SH-SY5Y (cell line): ENCODE data around the gene DLG2.

ENCODE experiments used
- GATA2 ChIP-seq: IDR thresholded peaks from 2 replicates; pipeline ENCODE4 v1.6.1; 2011; ENCODE audit warnings: mild to moderate bottlenecking, low read depth, low read length
- GATA3 ChIP-seq: IDR thresholded peaks from 2 replicates; pipeline ENCODE4 v1.6.1; 2011; ENCODE audit warnings: low read depth, mild to moderate bottlenecking, low read length, moderate library complexity

DLG2 gene

DNA sequence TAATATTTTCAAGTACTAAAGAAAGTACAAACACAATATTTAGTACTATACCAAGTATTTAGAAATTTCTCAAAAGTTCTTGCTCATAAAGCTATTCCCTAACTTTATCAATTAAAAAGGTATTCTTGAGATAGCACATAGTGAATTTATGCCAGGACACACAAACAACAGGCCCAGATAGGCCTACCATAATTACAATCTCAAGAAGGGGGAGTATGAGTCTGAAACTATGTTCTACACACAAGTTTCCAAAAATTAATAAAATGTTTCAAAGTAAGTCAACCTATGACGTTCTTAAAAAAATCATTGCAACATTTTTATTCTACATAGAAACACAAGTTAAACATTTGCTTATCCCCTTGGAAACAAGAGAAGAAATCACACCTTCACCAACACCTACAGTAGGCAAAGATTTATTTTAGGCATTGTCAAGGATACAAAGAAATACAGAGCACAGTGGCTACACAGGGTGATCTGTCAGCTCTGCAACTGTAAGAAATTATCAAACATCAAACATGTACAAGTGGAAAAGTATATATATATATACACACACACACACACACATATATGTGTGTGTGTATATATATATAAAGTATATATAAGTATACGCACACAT is 1497.1 kb downstream of the DLG2 start:
- TF ChIP-seq GATA3, result no peak

DNA sequence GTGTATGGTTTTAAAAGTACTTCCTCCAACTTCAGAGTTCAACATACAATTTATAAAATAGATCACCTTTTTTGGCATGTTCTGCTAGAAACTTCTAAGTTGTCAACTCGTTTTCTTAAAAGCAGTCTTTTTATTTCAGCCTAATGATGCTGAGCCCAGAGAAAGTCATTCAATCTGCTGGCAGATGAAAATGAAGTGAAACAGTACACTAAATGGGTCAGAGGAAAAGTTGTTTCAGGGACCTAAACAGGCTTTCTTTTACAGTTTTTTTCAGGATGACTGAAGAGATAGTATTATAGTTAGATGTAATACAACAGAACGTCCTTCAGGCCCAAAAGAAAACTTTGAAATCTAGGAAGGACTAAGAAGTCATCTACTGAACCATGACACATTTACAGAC is 1498.3 kb downstream of the DLG2 start:
- TF ChIP-seq GATA3, result no peak
- no peak for TF ChIP-seq GATA2

GRCh38 chr11:84117394-84117793 is 1509.8 kb downstream of the DLG2 start:
- no peak for TF ChIP-seq GATA2
- no peak for TF ChIP-seq GATA3

DNA sequence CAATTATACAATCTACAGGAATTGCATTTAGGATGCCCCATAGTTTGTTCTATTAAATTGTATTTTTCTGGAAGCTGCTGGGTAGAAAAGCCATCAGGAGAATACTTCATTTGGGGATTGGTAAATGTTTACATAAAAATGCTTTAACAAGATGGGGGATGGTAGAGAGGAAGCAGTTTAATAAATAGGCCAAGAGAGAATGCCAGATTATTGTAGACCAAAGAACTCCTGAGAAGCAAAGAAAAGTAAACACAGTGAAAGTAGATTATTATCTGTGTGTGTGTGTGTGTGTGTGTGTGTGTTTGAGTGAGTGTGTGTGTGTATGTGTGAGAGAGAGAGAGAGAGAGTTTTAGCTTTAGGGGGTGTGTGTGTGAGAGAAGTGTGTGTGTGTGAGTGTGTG is 1520.6 kb downstream of the DLG2 start:
- TF ChIP-seq GATA2 (no peak), GATA3 (no peak)

DNA sequence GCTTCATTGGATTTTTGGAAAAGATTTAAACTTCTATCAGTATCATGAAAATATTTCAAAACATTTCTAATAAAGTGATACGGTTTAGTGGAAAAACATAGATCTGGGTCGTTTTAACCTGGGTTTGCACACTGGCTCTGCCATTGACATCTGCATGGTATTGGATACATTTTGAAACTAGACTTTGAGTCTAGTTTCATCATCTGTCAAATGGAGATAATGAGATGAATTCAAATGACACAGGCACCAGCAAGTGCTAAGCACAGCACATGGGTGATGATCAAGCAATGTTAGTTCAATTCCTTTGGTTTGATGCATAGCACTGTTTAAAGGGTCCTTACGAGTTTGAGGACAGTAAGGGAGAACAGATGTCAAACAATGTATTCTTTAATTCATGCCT is 1522.0 kb downstream of the DLG2 start:
- no peak for TF ChIP-seq GATA2
- no peak for TF ChIP-seq GATA3

DNA sequence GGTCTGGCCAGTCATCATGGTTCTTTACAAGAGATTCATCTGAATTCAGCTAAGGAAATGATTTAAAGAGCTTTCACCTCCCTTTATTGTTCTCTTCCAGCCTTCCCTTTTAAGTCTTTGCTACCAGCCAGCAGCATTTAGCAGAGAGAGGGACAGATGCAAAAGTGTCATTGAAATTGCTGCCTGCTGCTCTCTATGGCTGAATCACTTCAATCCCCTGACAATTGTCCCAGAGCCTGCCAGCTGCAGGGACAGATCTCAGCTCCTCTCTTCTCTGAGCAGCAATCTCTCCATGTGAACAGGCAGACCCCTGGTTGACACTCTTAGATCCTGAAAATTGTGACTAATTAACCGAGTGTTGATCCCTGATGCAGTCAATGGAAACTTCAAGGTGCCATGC is 1524.0 kb downstream of the DLG2 start:
- no peak for TF ChIP-seq GATA3
- no peak for TF ChIP-seq GATA2

DNA sequence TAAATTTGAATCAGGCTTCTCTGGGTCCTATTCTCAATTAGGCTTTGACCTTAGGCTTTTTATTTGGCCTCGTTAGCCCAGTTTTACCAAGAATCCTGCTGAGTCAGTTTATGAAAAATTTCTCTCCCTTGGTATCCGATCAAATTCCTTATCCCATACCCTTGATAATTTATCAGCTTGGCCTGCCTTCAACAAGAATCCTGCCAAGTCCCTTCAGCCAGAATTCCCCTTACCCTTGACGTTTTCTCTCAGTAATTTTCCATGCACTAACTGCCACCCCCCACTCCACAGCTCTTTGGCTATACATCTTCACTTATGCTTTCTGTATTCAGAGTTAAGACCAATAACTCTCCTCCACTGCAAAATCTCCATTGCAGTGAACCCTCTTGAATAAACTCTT is 1530.0 kb downstream of the DLG2 start:
- TF ChIP-seq GATA2, result no peak
- TF ChIP-seq GATA3, result no peak

GRCh38 chr11:84091212-84091986 is 1535.7 kb downstream of the DLG2 start:
- TF ChIP-seq GATA2, result no peak
- no peak for TF ChIP-seq GATA3

DNA sequence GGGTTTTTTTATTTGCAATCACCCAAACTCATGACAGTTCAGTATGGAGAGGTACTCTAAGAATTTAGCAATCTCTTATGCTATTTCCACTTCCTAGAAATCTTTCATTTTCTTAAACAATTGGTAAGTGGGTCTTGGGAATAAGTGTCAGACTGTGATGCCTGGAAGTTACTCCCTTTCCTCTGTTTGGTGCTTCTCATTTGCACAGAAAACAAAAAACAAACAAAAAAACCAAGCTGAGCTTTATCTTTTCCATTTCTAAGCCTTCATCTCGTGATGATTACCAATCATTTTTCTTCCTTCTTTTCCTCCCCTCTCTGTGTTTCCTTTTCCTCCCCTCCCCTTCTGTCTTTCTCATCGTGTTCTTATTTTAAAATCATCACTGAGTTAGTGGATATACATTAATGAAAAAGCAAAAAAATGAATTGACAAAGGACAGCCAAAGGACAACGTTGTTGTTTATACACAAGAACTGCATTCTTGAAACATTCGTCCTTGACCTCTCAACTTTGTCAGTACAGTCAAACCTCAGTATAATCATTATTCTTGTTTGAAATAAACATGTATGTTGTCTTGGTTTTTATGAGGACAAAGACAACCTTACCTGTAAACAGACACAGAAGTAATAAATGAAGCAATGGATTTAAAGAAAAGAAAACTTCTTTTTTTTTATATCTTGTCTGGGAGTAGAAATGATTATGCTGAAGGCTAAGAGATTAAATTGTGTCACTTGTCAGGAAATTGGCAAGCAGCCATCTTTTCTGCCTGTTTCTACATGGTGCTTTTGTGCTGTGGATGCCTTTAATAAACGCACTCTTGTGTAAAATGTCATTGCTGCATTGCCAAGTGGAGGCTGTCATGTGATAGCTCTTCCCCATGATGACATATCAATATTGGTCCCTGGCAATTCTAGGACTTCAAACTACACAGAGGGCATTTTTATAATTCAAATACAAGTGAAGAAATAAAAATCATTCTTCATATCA is 1537.8 kb downstream of the DLG2 start:
- TF ChIP-seq GATA2, result no peak
- no peak for TF ChIP-seq GATA3

GRCh38 chr11:84071851-84072250 is 1555.3 kb downstream of the DLG2 start:
- TF ChIP-seq GATA2, result no peak
- no peak for TF ChIP-seq GATA3

DNA sequence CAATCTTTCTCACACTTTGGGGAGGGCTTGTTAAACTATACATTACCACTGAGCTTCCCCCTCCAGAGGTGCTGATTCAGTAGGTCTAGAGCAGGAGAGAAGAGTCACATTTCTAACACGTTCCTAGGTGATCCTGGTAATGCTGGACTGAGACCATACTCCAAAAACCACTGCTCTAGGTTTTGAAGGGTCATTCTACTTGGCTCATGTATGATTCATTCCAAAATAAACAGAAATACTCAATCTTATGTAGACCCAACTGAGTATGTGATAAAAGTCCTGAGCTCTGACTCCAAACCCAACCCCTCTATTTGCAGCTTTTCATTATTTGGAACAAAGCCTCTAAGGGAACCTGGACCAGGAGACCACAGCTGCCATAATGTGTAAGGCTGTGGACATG is 1558.1 kb downstream of the DLG2 start:
- TF ChIP-seq GATA2 (no peak), GATA3 (no peak)

DNA sequence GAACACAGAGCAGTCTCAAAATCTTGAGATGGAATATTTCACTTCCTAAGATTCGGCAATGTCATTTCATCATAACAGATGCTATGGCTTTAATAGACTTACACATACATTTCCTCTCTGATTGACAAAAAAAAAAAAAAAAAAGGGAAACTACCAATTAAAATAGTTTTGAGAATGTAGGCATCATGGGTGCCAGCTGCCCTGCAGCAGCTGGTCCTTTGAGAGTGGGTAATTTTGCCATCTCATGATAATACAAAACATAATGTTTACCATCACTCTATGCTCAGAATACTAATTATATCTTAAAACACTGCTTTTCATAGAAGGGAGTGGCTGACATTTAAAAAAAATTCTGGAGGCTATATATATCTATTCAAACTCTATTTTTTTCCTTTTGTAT is 1565.4 kb downstream of the DLG2 start:
- no peak for TF ChIP-seq GATA3
- no peak for TF ChIP-seq GATA2

GRCh38 chr11:84056653-84057376 is 1570.3 kb downstream of the DLG2 start:
- TF ChIP-seq GATA3 (no peak), GATA2 (no peak)

DNA sequence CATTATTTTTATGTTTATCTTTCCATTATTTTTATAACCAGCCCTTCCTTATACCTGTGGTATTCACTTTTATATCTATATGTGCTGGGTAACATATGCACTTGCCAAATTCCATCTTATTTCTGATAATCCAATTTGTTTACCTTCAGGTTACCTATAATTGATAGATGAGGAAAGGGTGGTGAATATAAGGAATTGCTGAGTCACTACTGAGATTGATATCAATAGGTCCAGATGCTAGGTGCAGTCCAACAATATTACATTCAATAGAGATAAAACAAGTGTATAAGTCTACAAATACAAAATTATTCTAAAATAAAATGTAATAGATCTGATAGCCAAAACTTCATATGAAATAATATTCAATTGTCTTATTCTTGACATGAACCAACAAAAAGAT is 1582.0 kb downstream of the DLG2 start:
- TF ChIP-seq GATA3, result no peak
- TF ChIP-seq GATA2, result no peak
